Breast epithelium (tissue), 4 donors: ENCODE measurements around the gene PIK3R2. TPM values are rescaled to one million over a fixed set of nuclear protein-coding genes. Genes with fewer than 3 reads are reported as not detected.

Experiments used
- DNase-seq, 2 donors: peaks; one replicate each; pipeline ENCODE4 v3.0.0-alpha.2; 2019; ENCODE audit warnings: low spot score in 2 of 2
- H3K27ac ChIP-seq, 2 donors: fragments of 200-600 bp; sonication (generic) in 1 of 2; one replicate each; pipeline ENCODE4 v1.5.1; 2016 to 2019; ENCODE audit warnings: mild to moderate bottlenecking in 1 of 2
- H3K27me3 ChIP-seq, 2 donors: fragments of 200-600 bp; sonication (generic) in 1 of 2; one replicate each; pipeline versions ENCODE4 v1.5.1 to v1.6.0; 2017 to 2019; ENCODE audit warnings: control low read depth in 1 of 2, mild to moderate bottlenecking in 1 of 2
- H3K36me3 ChIP-seq: fragments of 200-600 bp; one replicate; pipeline ENCODE4 v1.5.1; 2019
- H3K4me1 ChIP-seq, 2 donors: fragments of 200-600 bp; sonication (generic); one replicate each; pipeline ENCODE4 v1.5.1; 2016 to 2019; ENCODE audit warnings: control low read depth in 1 of 2
- H3K4me3 ChIP-seq, 3 donors: fragments of 200-600 bp; sonication (generic); 1 replicate in 2 of 3; 2 replicates in 1 of 3; pipeline ENCODE4 v1.5.1; 2016 to 2019; ENCODE audit warnings: mild to moderate bottlenecking in 3 of 3, moderate library complexity in 2 of 3
- H3K9me3 ChIP-seq, 2 donors: fragments of 200-600 bp; sonication (generic) in 1 of 2; one replicate each; pipeline ENCODE4 v1.5.1; 2016 to 2019; ENCODE audit warnings: control low read depth in 1 of 2
- POLR2A ChIP-seq: fragments of 450-650 bp; IDR thresholded peaks from one replicate; pipeline ENCODE4 v1.6.1; 2016; ENCODE audit warnings: antibody characterized with exemption, mild to moderate bottlenecking, moderate library complexity
- POLR2AphosphoS5 ChIP-seq, 3 donors: sonication (generic); formaldehyde crosslinking; IDR thresholded peaks; one replicate each; pipeline ENCODE4 v1.6.1; 2017; ENCODE audit warnings: antibody characterized with exemption in 3 of 3
- intact Hi-C: fragments of 100-400 bp; cut with DNase I; formaldehyde crosslinking; loops from one replicate; pipeline ENCODE4 v1.15.1; 2023; ENCODE audit warnings: low total_unique reads
- total RNA-seq, 3 donors: library from RNA; depleted of rRNA; stranded (reverse); fragments of >200 nt; gene quantifications; one replicate each; pipeline ENCODE4 v1.1.0, GENCODE V29; 2016
- TF ChIP-seq, protein P1 (sequence below), 3 donors: fragments of 450-650 bp; IDR thresholded peaks; one replicate each; pipeline ENCODE4 v1.5.1; 2016 to 2017; ENCODE audit warnings: antibody characterized with exemption in 3 of 3, mild to moderate bottlenecking in 3 of 3, moderate library complexity in 3 of 3

The PIK3R2 gene
- total RNA-seq, 3 donors from 2014 or later = 8.6 to 12.1 (median 8.8) TPM

DNA sequence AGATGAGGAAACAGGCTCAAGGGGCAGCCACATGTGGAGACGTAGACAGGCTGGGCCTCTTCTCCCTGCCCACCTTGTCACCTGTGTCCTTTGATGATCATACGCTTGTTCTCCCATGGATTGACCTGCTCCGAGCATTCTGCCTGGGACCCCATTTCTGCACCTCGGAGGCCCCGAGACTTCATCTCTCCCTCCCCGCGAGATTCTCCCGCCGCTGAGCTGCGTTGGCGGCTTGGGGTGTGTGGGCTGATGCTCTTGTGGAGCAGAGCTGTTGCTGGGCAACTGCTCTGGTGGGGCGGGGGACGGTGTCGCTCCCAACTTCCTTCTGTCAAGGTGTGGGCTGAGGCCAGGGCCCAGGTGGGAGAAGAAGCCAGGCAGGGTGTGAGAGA lies 33.3 kb upstream of the PIK3R2 start:
- H3K4me1 ChIP-seq = peaks cover 0 to 8% of the 10 kb centered on the region in 2 donors
- H3K9me3 ChIP-seq = no peaks in the 10 kb centered on the region
- TF ChIP-seq POLR2AphosphoS5 (IDR thresholded peaks at IDR 0.05) = no peak
- TF ChIP-seq, protein P1, sequence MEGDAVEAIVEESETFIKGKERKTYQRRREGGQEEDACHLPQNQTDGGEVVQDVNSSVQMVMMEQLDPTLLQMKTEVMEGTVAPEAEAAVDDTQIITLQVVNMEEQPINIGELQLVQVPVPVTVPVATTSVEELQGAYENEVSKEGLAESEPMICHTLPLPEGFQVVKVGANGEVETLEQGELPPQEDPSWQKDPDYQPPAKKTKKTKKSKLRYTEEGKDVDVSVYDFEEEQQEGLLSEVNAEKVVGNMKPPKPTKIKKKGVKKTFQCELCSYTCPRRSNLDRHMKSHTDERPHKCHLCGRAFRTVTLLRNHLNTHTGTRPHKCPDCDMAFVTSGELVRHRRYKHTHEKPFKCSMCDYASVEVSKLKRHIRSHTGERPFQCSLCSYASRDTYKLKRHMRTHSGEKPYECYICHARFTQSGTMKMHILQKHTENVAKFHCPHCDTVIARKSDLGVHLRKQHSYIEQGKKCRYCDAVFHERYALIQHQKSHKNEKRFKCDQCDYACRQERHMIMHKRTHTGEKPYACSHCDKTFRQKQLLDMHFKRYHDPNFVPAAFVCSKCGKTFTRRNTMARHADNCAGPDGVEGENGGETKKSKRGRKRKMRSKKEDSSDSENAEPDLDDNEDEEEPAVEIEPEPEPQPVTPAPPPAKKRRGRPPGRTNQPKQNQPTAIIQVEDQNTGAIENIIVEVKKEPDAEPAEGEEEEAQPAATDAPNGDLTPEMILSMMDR (IDR thresholded peaks at IDR 0.05) = no peak
- TF ChIP-seq POLR2A = no peak
- no peak for DNase-seq
- H3K27ac ChIP-seq = peak overlapping the region; percentile 58 to 59
- no peaks in the 10 kb centered on the region for H3K36me3 ChIP-seq
- H3K4me3 ChIP-seq = peak overlapping the region in 2 of 3 donors; percentile 78 to 80
- H3K27me3 ChIP-seq = no peaks in the 10 kb centered on the region
- intact Hi-C loops = loop anchor here (1.0 to 10.0 kb wide), 2 partner anchors 22 to 45 kb away; no protein-coding TSS in a partner anchor

DNA sequence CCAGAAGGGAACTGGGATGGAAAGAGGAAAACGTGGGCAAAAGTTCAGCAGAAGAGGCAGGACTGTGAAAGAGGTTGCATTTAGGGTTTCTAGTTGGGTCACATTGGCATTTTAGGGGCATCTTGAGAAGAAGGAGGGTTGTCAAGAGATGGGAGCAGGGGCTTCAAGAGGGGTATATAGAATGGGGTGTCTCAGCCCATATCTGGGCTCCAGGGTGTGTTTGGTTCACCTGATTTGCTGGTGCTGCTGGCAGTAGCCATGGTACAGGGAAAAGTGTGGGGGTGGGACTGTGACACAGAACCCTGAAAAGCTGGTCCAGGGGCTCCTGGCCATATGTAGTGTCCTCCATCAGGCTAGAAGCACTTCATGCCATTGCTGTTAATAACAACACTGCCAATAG lies 32.8 kb upstream of the PIK3R2 start:
- Histone ChIP-seq H3K27me3 (no peaks in the 10 kb centered on the region), H3K4me3 (no peak overlapping the region), H3K9me3 (no peaks in the 10 kb centered on the region), H3K36me3 (no peaks in the 10 kb centered on the region), H3K27ac (peak overlapping the region in 1 of 2 donors; percentile 59), H3K4me1 (peaks cover 0 to 8% of the 10 kb centered on the region in 2 donors)
- no peak for DNase-seq
- intact Hi-C loops = no loop called here
- TF ChIP-seq POLR2A (no peak), POLR2AphosphoS5 (IDR thresholded peaks at IDR 0.05) (no peak)
- TF ChIP-seq, protein P1 (IDR thresholded peaks at IDR 0.05) = no peak

- TF ChIP-seq POLR2A = no peak
- TF ChIP-seq, protein P1 (IDR thresholded peaks at IDR 0.05) = no peak
- TF ChIP-seq POLR2AphosphoS5 (IDR thresholded peaks at IDR 0.05) = no peak
- intact Hi-C loops = no loop called here
- H3K27me3 ChIP-seq = no peaks in the 10 kb centered on the region
These were observed 31.8 kb upstream of the PIK3R2 start for GRCh38 chr19:18121166-18121565.

DNA sequence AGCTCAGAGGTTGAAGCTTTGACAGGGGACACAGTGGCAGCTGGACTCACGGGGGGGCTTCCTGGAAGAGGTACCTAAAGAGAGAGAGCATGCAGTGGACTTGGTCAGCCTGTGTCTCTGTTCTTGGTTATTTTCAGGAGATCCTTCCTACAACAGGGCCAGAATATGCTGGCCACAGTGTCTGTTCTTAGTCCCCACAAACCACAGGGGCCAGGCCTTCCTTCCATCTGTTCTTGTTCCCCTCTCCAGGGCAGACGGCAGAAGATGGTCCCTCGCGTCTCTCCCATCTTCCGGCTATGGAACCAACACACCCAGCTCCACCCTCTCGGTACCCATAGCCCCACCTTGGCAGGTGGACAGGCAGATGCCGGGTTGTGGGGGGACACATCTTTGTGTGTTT lies 30.5 kb upstream of the PIK3R2 start:
- no peak for DNase-seq
- TF ChIP-seq, protein P1 (IDR thresholded peaks at IDR 0.05) = no peak
- no peak for TF ChIP-seq POLR2AphosphoS5 (IDR thresholded peaks at IDR 0.05)
- TF ChIP-seq POLR2A = no peak
- H3K4me1 ChIP-seq = peaks cover 0 to 8% of the 10 kb centered on the region in 2 donors
- no peak overlapping the region for H3K27ac ChIP-seq
- intact Hi-C loops = no loop called here
- no peak overlapping the region for H3K4me3 ChIP-seq
- H3K9me3 ChIP-seq = no peaks in the 10 kb centered on the region
- H3K27me3 ChIP-seq = no peaks in the 10 kb centered on the region
- no peaks in the 10 kb centered on the region for H3K36me3 ChIP-seq

More at GRCh38 chr19:18121166-18121565, 31.8 kb upstream of the PIK3R2 start:
- no peak for DNase-seq
- Histone ChIP-seq H3K4me1 (peaks cover 0 to 8% of the 10 kb centered on the region in 2 donors), H3K9me3 (no peaks in the 10 kb centered on the region), H3K36me3 (no peaks in the 10 kb centered on the region), H3K27ac (no peak overlapping the region), H3K4me3 (no peak overlapping the region)

GRCh38 chr19:18122860-18123795 lies 29.8 kb upstream of the PIK3R2 start:
- H3K27me3 ChIP-seq = no peaks in the 10 kb centered on the region
- no peak overlapping the region for H3K4me3 ChIP-seq
- H3K4me1 ChIP-seq = peaks cover 0 to 8% of the 10 kb centered on the region in 2 donors
- H3K27ac ChIP-seq = no peak overlapping the region
- H3K36me3 ChIP-seq = no peaks in the 10 kb centered on the region
- TF ChIP-seq POLR2A (no peak), POLR2AphosphoS5 (IDR thresholded peaks at IDR 0.05) (no peak)
- TF ChIP-seq, protein P1 (IDR thresholded peaks at IDR 0.05) = no peak
- DNase-seq = no peak
- no peaks in the 10 kb centered on the region for H3K9me3 ChIP-seq
- intact Hi-C loops = no loop called here
